Muscle of arm (tissue), 12 donors: Measurements from ENCODE around the gene MXI1. TPM values are rescaled to one million over a fixed set of nuclear protein-coding genes. Genes with fewer than 3 reads are reported as not detected.
"Not testable (repeated sequence)": the region's sequence is repeated elsewhere in the genome, so short reads cannot be mapped to it uniquely, and the experiment has no call there.

ENCODE experiments used
- DNase-seq: peaks from one replicate; pipeline ENCODE4 v3.0.0-alpha.2; 2013
- polyA plus RNA-seq, 12 donors: library from polyadenylated mRNA; unstranded; fragments of 120-200 nt; gene quantifications; one replicate each; pipeline ENCODE4 v1.2.1, GENCODE V29; 2013; ENCODE audit not compliant: insufficient read length in 12 of 12

The MXI1 gene
- polyA plus RNA-seq, 12 donors = 22.7 to 58.0 (median 25.1) TPM; not detected in 1

GRCh38 chr10:110311357-110311949, 104.0 kb downstream of the MXI1 start:
- DNase-seq = peak; percentile 43

DNA sequence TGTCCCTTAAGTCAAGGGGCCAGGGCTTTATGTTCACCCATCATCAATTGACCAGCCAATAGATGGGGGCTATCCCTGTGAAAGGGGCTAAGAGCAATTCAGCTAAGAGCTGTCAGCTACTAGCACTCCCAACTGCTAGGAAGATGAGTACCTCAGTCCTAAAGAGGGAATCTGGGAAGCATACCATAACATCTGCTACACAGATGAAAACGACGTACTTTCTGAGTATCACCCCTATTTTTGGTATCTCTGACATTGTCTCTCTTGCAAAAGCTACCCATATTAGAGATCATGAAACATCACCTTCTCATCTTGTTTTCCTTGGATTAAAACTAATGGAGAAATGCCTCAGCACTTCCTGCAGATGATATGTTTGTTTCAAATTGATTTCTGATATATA, 104.8 kb downstream of the MXI1 start:
- no peak for DNase-seq

DNA sequence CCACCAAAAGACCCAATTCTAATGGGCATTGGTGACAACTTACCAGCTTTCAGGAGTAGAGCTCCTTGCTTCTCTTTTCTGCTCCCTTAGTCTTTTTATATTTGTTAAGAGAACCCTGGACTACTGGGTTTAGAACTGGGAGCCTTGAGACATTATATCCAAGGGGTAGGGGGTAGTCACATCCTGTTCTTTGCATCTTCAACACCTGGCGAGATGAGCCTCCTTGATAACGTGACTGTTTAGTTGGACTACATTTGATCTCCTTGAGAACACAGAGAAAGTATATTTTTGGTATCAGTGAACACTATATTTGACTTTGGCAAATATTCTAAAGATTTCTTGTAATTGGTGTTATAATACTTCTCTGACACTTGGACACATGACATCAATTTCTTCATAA, 106.3 kb downstream of the MXI1 start:
- DNase-seq = no peak

- DNase-seq = no peak
Observed at GRCh38 chr10:110317866-110318850, 110.8 kb downstream of the MXI1 start.

- no peak for DNase-seq
Observed at GRCh38 chr10:110321869-110322620, 114.6 kb downstream of the MXI1 start.

DNA sequence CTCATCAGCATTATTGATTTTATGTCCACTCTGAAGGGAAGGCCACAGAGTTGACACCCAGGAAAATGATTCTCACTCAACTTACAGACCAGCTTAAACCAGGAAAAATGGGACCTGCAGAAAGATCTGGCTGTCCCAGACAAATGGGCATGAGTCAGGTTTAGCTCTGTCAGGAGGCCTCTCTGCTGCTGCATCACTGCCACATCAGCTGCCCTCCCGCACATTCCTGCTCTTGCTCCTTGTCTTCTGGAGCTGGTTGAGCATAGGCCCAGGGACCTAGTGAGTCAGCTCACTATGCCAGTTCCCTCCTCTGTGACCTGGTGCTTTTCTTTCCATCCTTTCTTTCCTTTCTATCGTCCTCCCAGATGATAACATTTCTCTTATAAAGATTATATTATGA, 116.1 kb downstream of the MXI1 start:
- DNase-seq = no peak

GRCh38 chr10:110324201-110324804, 116.9 kb downstream of the MXI1 start:
- DNase-seq = no peak

- DNase-seq = no peak
Observed at GRCh38 chr10:110324805-110325280, 117.4 kb downstream of the MXI1 start.

DNA sequence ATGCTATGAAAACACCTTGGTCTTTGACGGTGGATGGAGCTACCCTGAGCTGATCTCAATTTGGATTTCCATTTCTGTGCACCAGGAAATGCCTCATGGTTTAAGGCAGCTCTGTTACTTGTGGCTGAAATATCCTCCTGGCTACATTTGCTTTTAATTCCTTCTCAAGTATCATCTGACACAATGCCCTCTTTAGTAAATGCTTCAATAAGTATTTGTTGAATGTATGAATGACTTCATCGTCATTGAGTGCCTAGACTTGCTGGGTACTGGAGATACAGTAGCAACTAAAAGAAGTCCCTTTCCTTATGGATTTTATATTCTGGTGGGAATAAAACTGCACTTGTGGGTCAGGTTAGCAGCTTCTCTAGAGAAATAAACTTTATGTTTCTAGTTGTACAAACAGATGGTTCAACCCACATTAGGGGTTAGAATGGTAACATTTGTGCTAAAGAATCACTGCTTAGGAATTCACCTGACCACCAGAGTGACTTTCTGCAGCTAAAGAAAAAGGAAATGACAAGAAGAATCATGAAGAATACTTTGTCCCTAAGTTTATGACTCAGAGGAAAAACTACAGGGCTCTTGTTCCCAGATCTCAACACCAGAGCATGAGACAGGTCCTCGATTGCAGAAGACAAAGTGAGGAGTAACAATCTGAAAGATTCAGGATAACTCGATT, 119.1 kb downstream of the MXI1 start:
- no peak for DNase-seq

- no peak for DNase-seq
Observed at GRCh38 chr10:110327262-110327914, 120.0 kb downstream of the MXI1 start.

DNA sequence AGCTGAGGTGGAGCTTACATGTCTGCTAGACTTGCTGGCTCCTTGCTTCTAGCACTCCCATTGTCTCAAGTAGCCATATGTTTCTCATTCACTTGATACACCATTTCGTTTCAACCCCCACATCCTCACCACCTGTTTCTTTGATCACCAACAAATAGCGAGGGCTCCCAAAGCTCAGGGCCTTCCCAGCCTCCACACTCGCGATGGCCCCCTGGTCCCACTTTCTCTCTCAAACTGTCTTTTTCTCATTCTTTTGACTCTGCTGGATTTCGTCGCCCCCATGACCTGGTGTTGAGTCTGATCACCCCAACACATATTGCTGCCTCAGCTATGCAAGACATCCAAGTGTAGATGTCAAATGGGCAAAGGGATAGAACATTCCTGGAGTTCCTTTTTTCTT, 123.3 kb downstream of the MXI1 start:
- DNase-seq = no peak

DNA sequence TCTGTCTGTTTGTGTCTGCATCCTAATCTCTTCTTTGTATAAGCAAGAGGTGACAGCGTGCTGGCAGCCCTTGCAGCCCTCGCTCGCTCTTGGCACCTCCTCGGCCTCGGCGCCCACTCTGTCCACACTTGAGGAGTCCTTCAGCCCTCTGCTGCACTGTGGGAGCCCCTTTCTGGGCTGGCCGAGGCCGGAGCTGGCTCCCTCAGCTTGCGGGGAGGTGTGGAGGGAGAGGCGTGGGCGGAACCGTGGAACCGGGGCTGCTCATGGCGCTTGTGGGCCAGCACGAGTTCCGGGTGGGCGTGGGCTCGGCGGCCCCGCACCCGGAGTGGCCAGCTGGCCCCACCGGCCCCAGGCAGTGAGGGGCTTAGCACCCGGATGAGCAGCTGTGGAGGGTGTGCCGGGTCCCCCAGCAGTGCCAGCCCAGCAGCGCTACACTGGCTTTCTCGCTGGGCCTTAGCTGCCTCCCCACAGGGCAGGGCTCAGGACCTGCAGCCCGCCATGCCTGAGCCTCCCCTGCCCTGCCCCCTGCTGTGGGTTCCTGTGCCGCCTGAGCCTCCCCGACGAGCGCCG, 123.9 kb downstream of the MXI1 start:
- not testable (repeated sequence) for DNase-seq

DNA sequence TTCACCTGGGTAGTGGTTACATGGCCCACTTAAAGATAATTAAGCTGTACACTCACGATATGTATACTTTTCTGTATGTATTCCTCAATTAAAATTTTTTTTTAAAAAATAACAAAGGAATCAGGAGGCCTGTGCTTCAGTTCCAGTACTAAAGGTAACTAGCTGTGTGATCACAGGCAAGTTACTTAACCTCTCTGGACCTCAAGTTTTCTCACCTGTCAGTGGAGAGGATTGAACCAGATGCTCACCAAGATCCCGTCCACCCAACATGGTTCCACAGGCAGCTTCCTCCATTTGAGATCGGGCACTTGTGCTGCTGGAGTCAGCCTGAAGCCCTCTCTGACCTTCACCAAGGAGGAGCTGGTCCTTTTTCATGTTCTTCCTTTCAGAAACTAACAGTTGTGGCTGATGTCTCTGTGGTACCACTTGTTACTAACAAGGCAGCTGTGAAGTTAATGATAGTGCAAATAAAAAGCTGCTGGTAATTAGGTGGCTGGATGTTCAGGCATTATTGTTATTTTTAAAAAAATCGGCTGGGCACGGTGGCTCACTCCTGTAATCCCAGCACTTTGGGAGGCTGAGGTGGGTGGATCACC, 126.8 kb downstream of the MXI1 start:
- DNase-seq = no peak

- DNase-seq = no peak
Observed at GRCh38 chr10:110335314-110336064, 128.1 kb downstream of the MXI1 start.

DNA sequence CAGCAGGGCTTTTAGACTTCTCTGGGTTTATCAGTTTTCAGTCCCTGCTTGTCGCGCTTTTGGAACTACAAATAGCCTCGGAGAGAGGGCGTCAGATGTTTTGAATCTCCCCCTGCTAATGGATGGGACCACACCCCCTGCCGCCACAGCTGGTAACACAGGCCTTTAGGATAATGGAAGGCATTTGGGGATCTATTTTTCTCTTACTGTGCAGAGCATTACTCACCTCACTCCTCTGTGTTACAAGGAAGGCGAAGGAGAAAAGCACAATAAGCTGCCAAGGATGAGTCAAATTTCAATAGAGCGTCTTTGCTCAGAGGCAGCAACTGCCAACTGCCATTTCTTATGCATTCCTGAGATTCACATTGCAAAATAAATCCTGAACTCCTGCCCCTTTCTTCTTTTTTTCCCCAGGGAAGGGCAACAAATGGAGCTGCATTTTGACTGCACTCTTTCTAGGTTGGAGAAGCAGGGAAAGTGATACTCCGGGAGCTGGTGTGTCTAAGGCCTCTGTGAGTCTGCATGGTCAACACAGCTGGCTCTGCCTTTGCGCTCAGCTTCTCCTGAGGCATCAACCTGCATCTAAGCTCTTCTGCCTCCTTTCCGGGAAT, 128.8 kb downstream of the MXI1 start:
- DNase-seq = peak; percentile 70
